Tibial artery (tissue), 4 donors: ENCODE data around the gene VPS51.
A peak's percentile ranks its signal among the peaks of the same experiment; 100 is the strongest.

Source experiments
- DNase-seq, 2 donors: peaks; one replicate each; pipeline ENCODE4 v3.0.0-alpha.2; 2019
- H3K27ac ChIP-seq, 2 donors: fragments of 200-600 bp; sonication (generic) in 1 of 2; 1 replicate in 1 of 2; 2 replicates in 1 of 2; pipeline ENCODE4 v1.5.1; 2018 to 2019; ENCODE audit warnings: mild to moderate bottlenecking in 1 of 2
- H3K27me3 ChIP-seq, 2 donors: fragments of 200-600 bp; sonication (generic) in 1 of 2; one replicate each; pipeline versions ENCODE4 v1.5.1 to v1.6.0; 2016 to 2019
- H3K36me3 ChIP-seq, 3 donors: fragments of 200-600 bp; sonication (generic) in 2 of 3; one replicate each; pipeline ENCODE4 v1.5.1; 2016 to 2019; ENCODE audit warnings: mild to moderate bottlenecking in 2 of 3
- H3K4me1 ChIP-seq, 4 donors: fragments of 200-600 bp; sonication (generic) in 2 of 4; 1 replicate in 3 of 4; 2 replicates in 1 of 4; pipeline ENCODE4 v1.5.1; 2016 to 2019
- H3K4me3 ChIP-seq, 2 donors: fragments of 200-600 bp; sonication (generic) in 1 of 2; 1 replicate in 1 of 2; 2 replicates in 1 of 2; pipeline ENCODE4 v1.5.1; 2018 to 2019; ENCODE audit warnings: mild to moderate bottlenecking in 2 of 2
- H3K9me3 ChIP-seq, 3 donors: fragments of 200-600 bp; sonication (generic) in 1 of 3; one replicate each; pipeline ENCODE4 v1.5.1; 2016 to 2019
- intact Hi-C: fragments of 100-400 bp; cut with DNase I; formaldehyde crosslinking; loops from one replicate; pipeline ENCODE4 v1.15.0; 2023; ENCODE audit warnings: low total_unique reads
- TF ChIP-seq, protein P1 (sequence below), 2 experiments: fragments of 200-600 bp in 1 of 2; fragments of 450-650 bp in 1 of 2; IDR thresholded peaks; one replicate each; pipeline ENCODE4 v1.5.1; 2017 to 2019; ENCODE audit warnings: antibody characterized with exemption in 2 of 2, mild to moderate bottlenecking in 1 of 2, moderate library complexity in 1 of 2

VPS51 gene

DNA sequence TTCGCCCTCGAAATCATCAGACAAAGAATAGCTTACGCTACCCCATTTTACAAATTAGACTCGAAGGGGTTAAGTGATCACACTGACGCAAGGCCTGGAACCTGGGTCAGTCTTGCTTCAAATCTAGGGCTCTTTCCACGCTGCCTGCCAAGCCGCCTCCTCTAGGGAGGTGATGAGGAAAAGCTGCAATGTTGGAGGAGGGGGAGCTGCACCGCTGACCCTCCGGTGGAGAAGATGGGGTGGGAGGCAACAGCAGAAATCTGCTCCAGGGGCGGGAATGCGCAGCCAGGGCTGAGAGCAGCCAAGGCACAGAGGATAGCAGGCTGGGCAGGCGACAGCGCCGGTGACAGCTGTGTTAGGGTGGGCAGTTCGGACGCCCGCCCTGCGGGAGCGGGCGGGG, 37.7 kb downstream of the VPS51 start:
- peaks cover 30 to 45% (median 42%) of the 10 kb centered on the region in 3 donors for H3K36me3 ChIP-seq
- intact Hi-C loops = no loop called here
- H3K4me1 ChIP-seq = peaks cover 5 to 30% (median 28%) of the 10 kb centered on the region in 4 donors
- H3K27me3 ChIP-seq = no peaks in the 10 kb centered on the region
- peak overlapping the region; percentile 96 for H3K27ac ChIP-seq
- H3K4me3 ChIP-seq = peak overlapping the region; percentile 76 to 92
- H3K9me3 ChIP-seq = no peaks in the 10 kb centered on the region
- DNase-seq = peak; percentile 75
- TF ChIP-seq, protein P1, sequence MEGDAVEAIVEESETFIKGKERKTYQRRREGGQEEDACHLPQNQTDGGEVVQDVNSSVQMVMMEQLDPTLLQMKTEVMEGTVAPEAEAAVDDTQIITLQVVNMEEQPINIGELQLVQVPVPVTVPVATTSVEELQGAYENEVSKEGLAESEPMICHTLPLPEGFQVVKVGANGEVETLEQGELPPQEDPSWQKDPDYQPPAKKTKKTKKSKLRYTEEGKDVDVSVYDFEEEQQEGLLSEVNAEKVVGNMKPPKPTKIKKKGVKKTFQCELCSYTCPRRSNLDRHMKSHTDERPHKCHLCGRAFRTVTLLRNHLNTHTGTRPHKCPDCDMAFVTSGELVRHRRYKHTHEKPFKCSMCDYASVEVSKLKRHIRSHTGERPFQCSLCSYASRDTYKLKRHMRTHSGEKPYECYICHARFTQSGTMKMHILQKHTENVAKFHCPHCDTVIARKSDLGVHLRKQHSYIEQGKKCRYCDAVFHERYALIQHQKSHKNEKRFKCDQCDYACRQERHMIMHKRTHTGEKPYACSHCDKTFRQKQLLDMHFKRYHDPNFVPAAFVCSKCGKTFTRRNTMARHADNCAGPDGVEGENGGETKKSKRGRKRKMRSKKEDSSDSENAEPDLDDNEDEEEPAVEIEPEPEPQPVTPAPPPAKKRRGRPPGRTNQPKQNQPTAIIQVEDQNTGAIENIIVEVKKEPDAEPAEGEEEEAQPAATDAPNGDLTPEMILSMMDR (IDR thresholded peaks at IDR 0.05) = no peak

DNA sequence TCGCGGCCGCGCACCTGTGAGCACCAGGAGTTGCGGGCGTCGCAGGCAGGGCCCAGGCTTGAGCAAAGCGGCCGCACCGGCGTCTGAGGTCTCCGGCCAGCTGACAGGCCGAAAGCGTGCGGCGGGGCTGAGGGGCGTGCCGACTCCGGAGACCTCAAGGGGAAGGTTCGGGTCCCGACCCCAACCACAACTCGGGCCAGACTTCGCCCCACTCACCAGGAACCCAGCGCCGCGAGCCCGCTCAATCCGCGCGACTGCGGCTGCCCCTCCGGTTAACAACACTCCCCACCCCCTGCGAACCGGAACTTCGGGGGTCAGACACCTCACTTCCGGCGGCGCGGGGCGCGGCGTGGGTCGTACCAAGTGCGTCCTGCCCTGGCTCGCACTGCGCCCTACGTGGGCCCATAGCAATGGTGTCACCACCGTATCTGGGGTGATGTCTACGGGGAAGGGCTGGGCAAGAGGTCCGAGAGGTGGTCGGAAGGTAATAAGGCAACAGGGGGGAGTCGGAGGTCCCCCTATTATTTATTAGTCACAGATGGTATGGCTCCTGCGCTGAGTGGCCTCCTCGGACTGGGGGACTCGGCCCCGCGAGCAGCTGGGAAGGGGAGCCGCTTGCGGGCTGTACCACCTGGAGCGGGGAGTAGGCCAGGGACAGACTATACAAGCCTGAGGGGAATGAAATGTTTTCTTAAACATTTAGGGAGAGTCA, 38.4 kb downstream of the VPS51 start, which contains the start of gene SYVN1:
Gene SYVN1, minus strand, starts transcription at position 280 of the 712 bp plus-strand sequence. CDS start 918 bp downstream, outside the sequence.
- H3K4me1 ChIP-seq = peaks cover 5 to 30% (median 28%) of the 10 kb centered on the region in 4 donors
- peak within 1 kb of the TSS; percentile 96 for H3K27ac ChIP-seq
- DNase-seq = peak; percentile 90 to 95
- TF ChIP-seq, protein P1 (IDR thresholded peaks at IDR 0.05) = no peak
- H3K9me3 ChIP-seq = no peaks in the 10 kb centered on the region
- H3K27me3 ChIP-seq = no peaks in the 10 kb centered on the region
- intact Hi-C loops = no loop called here
- peak within 1 kb of the TSS; percentile 76 to 92 for H3K4me3 ChIP-seq
- H3K36me3 ChIP-seq = peaks cover 23 to 39% (median 35%) of the 10 kb centered on the region in 3 donors

DNA sequence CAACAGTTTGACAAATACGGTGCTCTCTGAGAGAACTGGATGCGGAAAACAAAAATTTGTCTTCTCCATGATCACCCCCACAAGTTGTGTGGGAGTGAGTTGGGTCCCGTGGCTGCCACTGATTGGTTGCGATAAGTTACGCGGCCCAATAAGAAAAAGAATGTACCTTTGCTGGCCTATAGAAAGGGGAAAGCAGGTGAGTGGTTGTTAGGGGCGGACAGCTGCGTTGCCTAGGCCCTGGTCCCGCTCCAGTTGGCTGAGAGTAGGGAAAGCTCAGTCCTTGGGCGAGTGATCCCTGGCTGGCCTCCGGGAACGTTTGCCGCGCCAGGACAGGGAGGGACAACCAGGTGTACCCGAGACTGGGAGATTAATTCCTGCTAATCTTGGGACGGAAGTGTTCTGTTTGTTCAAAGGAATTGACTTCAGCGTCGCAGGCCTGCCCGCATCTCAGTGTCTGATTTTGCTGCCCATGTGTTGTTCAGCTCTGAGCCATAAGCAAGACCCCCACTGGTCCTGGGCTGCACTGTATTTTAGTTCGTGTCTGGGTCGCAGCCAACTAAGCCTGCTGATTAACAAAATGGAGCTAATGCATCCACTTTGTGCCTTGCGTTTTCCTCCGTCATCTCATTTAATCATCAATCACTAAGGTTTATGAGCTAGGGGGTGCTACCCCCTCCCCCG, 39.1 kb downstream of the VPS51 start:
- peak overlapping the region; percentile 96 for H3K27ac ChIP-seq
- peaks cover 5 to 30% (median 28%) of the 10 kb centered on the region in 4 donors for H3K4me1 ChIP-seq

DNA sequence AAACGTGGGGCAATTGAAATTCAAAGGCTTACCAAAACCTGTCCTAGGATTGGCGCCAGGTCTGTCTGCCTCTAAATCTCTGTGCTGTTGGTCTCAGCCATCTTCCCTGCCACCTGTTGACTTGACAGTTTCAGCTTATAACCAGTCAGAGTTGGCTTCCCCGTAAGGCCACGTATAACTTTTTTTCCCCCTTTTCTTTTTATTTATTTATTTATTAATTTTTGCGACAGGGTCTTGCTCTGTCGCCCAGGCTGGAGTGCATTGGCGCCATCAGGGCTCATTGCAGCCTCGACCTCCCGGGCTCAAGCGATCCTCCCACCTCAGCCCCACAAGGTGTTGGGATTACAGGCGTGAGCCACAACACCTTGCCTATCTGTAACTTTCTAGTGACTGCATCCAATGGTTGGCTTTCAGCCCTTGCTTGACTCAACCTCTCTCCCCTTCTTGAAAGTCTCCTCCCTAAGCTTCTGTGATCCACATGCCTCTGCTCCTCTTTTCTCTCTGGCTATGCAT, 39.7 kb downstream of the VPS51 start:
- TF ChIP-seq, protein P1 (IDR thresholded peaks at IDR 0.05) = no peak
- Histone ChIP-seq H3K4me1 (peaks cover 5 to 30% (median 28%) of the 10 kb centered on the region in 4 donors), H3K9me3 (no peaks in the 10 kb centered on the region), H3K27me3 (no peaks in the 10 kb centered on the region), H3K36me3 (peaks cover 10 to 26% (median 22%) of the 10 kb centered on the region in 3 donors), H3K4me3 (peak overlapping the region; percentile 76 to 92), H3K27ac (peak overlapping the region; percentile 96)
- intact Hi-C loops = no loop called here
- DNase-seq = peak in 1 of 2 donors; percentile 37

More for the DNA sequence above, 39.1 kb downstream of the VPS51 start:
- Histone ChIP-seq H3K9me3 (no peaks in the 10 kb centered on the region), H3K27me3 (no peaks in the 10 kb centered on the region), H3K4me3 (peak overlapping the region; percentile 76 to 92), H3K36me3 (peaks cover 16 to 32% (median 28%) of the 10 kb centered on the region in 3 donors)
- intact Hi-C loops = no loop called here
- TF ChIP-seq, protein P1 (IDR thresholded peaks at IDR 0.05) = peak in 1 of 2 experiments; percentile 16
- DNase-seq = peak; percentile 89 to 96

DNA sequence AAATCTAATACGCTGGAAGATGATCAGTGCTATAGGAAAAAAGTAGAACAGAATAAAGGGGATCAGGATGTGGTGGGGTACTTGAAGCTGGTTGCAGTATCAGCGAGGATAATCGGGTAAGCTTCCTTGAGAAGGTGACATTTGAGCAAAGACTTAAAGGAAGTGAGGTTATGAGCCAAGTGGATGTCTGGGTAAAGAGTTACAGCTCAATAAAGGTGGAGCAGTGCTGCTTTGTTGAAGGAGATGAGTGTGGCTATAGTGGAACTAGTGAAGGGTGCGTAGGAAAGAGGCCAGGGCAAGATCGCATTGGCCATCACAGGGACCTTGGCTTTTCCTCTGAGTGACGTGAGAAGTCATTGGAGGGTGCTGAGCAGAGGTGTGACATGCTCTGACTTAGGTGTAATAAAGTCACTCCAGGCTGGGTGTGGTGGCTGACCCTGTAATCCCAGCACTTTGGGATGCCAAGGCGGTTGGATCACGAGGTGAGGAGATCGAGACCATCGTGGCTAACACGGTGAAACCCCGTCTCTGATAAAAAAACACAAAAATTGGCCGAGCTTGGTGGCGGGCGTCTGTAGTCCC, 40.6 kb downstream of the VPS51 start:
- Histone ChIP-seq H3K36me3 (peaks cover under 1 to 17% (median 13%) of the 10 kb centered on the region in 3 donors), H3K4me1 (peaks cover 5 to 30% (median 28%) of the 10 kb centered on the region in 4 donors), H3K4me3 (no peak overlapping the region), H3K27me3 (no peaks in the 10 kb centered on the region), H3K9me3 (no peaks in the 10 kb centered on the region), H3K27ac (no peak overlapping the region)
- intact Hi-C loops = no loop called here
- peak in 1 of 2 donors; percentile 29 for DNase-seq
- TF ChIP-seq, protein P1 (IDR thresholded peaks at IDR 0.05) = no peak
